Muscle of leg (tissue), 11 donors: Measurements from ENCODE around the gene NUDT16L1. TPM values are rescaled to one million over a fixed set of nuclear protein-coding genes. Genes with fewer than 3 reads are reported as not detected.

Experiments used
- DNase-seq: peaks from one replicate; pipeline ENCODE4 v3.0.0; 2013
- H3K27ac ChIP-seq: one replicate; pipeline ENCODE4 v1.5.1; 2013; ENCODE audit warnings: mild to moderate bottlenecking, low read length, control low read depth
- H3K27me3 ChIP-seq: one replicate; pipeline ENCODE4 v1.6.1; 2013; ENCODE audit warnings: low read length; ENCODE audit not compliant: control insufficient read depth, insufficient read depth
- H3K36me3 ChIP-seq: one replicate; pipeline ENCODE4 v1.6.1; 2013; ENCODE audit warnings: low read length; ENCODE audit not compliant: control insufficient read depth, insufficient read depth
- H3K4me1 ChIP-seq: one replicate; pipeline ENCODE4 v1.6.1; 2013; ENCODE audit warnings: low read length; ENCODE audit not compliant: control insufficient read depth, insufficient read depth
- H3K4me3 ChIP-seq: one replicate; pipeline ENCODE4 v1.5.1; 2013; ENCODE audit warnings: low read length, control low read depth
- H3K9me3 ChIP-seq: replicated peaks from 2 replicates; pipeline ENCODE4 v1.6.1; 2013; ENCODE audit warnings: low read depth, low read length; ENCODE audit not compliant: control insufficient read depth
- WGBS: methylation state at CpG from one replicate; pipeline ENCODE4 v1.1.5; 2013; ENCODE audit warnings: missing lambda C conversion rate; ENCODE audit not compliant: insufficient coverage; 5-methylcytosine and 5-hydroxymethylcytosine counted together
- polyA plus RNA-seq, 8 donors: library from polyadenylated mRNA; unstranded; fragments of 120-200 nt; gene quantifications; one replicate each; pipeline versions ENCODE4 v1.2.1 to v1.2.3, GENCODE V29; 2013; ENCODE audit warnings: inconsistent platforms in 1 of 8, low replicate concordance in 1 of 8; ENCODE audit not compliant: insufficient read length in 8 of 8, insufficient read depth in 1 of 8
- total RNA-seq: library from RNA; stranded (reverse); fragments of 120-200 nt; gene quantifications from one replicate; pipeline ENCODE4 v1.2.4, GENCODE V29; 2013

NUDT16L1 gene
- total and polyA plus RNA-seq, 9 donors: 24.9 to 32.2 (median 27.8) TPM

DNA sequence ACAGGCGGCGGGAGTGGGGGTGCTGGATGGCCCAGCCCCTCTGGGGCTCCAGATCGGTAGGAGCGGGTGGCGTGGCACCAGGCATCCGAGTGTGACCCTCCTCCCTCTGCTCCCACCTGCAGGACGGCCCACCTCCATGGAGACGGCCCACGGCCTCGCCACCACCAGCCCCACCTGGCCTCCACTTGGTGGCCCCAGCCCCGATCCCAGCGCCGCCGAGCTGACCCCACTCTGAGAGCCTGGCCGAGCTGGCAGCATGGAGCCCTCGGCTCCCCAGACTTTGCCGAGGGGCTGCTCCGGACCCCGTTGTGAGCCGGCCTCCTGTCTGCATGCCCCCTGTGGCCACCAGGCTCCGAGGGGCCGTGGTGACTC, 4.7 kb upstream of the NUDT16L1 start:
- no peak overlapping the region for H3K4me3 ChIP-seq
- H3K4me1 ChIP-seq: peaks cover 22% of the 10 kb centered on the region
- DNase-seq: no peak
- WGBS: 87% methylated on average over 19 of the region's 22 CpGs
- H3K27me3 ChIP-seq: no peaks in the 10 kb centered on the region
- no peak overlapping the region for H3K27ac ChIP-seq
- H3K36me3 ChIP-seq: peaks cover 68% of the 10 kb centered on the region
- no peaks in the 10 kb centered on the region for H3K9me3 ChIP-seq

DNA sequence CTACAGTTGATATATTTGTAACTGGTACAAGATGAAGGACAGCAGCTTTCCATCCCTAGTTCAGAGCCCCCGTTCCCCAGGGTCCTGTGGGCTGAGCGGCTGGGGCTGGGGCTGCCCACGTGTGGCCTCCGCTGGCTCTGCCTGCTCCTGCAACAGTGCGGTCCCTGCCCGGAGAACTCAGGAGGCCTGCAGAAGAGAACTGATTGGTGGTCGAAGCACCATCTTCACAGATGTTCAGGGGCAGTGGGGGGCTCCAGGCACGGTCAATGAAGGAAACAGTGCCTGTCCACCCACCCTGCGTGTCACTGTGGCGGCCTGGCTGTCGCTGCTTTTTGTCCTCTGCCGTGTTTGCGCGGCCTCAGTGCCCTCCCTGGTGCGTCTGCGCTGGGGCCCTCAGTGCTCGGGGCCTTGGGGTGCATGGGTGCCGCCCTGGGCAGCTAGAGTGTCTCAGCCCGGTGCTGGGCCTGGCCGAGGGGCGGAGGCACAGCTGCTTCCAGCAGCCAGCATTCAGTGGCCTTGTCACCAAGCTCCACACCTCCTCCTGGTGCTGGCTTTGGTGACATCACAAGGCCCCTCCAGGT, 4.2 kb upstream of the NUDT16L1 start:
- peaks cover 22% of the 10 kb centered on the region for H3K4me1 ChIP-seq
- H3K4me3 ChIP-seq: no peak overlapping the region
- WGBS: 82% methylated on average over 20 of the region's 21 CpGs
- H3K9me3 ChIP-seq: no peaks in the 10 kb centered on the region
- peaks cover 63% of the 10 kb centered on the region for H3K36me3 ChIP-seq
- H3K27me3 ChIP-seq: no peaks in the 10 kb centered on the region
- no peak for DNase-seq
- H3K27ac ChIP-seq: no peak overlapping the region

DNA sequence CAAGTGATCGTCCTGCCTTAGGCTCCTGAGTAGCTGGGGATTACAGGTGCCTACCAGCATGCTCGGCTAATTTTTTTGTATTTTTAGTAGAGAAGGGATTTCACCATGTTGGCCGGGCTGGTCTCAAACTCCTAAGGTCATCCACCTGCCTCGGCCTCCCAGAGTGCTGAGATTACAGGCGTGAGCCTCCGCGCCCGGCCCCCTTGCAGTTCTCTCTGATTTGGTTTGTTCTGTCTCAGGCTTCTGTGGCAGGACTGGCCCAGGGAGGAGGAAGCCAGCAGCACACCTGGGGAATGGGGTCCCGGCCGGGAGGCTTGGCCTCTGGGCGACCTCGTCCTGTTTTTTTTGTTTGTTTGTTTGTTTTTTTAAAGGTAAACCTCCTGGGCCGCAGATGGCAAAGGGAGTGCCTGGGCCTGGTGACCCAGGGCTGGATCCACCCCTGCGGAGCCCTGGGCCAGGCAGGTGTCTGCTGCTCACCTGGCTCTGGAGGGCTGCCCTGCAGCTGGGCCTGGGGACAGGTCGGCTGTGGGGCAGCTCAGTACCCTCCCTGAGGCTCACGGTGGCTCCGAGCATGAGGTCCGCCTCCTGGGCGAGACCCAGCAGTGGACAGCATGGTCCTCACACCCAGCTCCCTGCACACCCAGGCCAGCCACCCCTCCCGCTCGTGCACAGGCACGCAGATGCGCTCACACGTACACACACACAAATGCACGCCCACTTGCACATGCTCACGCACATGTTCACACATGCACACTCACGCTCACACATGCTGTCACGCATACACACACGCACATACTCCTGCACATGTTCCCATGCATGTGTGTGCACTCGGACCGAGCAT, 3.3 kb upstream of the NUDT16L1 start:
- Histone ChIP-seq H3K27me3 (no peaks in the 10 kb centered on the region), H3K4me3 (no peak overlapping the region), H3K36me3 (peaks cover 56% of the 10 kb centered on the region), H3K4me1 (peaks cover 30% of the 10 kb centered on the region), H3K9me3 (no peaks in the 10 kb centered on the region), H3K27ac (no peak overlapping the region)
- DNase-seq: peak; percentile 15
- 76% methylated on average over 29 of the region's 31 CpGs for WGBS

DNA sequence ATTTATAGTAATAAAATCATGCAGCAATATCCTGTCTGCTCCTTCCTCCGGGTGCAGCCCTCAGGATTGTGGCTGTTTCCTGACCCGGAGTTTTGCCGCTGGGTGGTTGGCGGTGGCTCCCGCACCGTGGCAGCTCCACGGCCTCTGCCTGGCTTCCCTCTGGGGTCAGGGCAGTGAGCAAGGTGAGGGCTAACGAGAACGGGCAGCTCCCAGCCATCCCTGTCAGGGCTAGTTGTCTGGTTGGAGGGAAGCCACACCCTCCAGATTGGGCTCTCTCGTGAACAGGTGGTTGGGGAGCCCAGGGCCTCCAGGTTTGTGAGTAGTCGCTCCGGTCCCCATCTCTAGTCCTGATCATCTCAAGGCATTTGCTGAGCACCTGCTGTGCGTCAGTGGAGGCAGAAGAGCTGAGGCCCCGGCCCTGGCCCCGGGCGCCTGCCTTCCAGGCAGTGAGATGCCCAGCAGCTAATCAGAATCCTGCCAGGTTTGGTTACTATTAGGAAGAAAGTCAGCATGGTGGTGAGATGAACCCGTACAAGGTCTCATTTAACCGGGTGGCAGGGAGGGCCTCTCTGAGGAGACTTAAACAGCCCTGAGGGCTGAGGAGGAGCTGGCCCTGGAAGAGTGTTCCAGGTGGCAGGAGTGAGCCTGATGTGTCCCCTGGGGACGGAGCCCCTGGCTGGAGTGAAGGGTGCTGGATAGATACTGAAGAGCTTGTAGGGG, 2.3 kb upstream of the NUDT16L1 start:
- H3K27me3 ChIP-seq: no peaks in the 10 kb centered on the region
- H3K4me3 ChIP-seq: no peak overlapping the region
- H3K4me1 ChIP-seq: peaks cover 40% of the 10 kb centered on the region
- no peak overlapping the region for H3K27ac ChIP-seq
- 69% methylated on average over 19 of the region's 19 CpGs for WGBS
- peak; percentile 13 for DNase-seq
- peaks cover 57% of the 10 kb centered on the region for H3K36me3 ChIP-seq
- H3K9me3 ChIP-seq: no peaks in the 10 kb centered on the region

DNA sequence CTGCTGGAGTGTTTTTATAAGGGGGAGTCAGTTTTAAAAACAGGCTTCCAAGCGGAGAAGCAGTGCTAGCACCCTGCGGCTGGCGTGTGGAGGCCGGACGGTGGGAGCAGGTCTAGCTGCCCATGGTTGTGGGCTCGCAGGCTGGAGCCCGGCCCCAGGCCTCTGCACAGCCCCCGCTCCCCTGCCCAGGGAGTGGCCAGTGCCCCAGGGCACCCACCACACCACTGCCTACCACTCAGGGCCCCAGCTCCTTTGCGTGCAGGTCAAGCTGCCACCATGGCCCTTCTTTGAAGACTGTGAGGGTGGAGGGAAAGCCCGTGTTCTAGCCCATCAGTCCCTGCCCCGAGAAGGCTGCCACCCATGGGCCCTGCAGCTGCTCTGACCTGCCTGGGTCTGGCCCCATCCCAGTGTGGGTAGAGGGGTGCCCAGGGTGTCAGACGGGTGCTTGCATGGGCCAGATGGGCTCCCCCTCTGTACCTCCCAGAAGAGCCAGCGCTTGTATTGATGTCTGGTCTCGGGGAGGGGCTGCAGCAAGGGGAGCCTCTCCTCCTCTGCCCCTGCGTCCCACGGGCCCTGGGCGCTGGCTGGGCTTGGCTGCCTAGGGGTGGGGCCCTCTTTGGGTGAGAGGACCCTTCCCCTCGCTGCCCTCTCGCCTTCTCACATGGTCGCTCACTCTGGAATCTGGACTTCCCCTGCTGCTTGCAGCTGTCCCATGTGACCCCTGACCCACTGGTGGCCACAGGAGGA, 1.5 kb upstream of the NUDT16L1 start:
- DNase-seq: peak; percentile 25
- peaks cover 42% of the 10 kb centered on the region for H3K4me1 ChIP-seq
- no peaks in the 10 kb centered on the region for H3K27me3 ChIP-seq
- peaks cover 56% of the 10 kb centered on the region for H3K36me3 ChIP-seq
- no peaks in the 10 kb centered on the region for H3K9me3 ChIP-seq
- H3K4me3 ChIP-seq: no peak overlapping the region
- no peak overlapping the region for H3K27ac ChIP-seq
- WGBS: 86% methylated on average over 14 of the region's 20 CpGs

DNA sequence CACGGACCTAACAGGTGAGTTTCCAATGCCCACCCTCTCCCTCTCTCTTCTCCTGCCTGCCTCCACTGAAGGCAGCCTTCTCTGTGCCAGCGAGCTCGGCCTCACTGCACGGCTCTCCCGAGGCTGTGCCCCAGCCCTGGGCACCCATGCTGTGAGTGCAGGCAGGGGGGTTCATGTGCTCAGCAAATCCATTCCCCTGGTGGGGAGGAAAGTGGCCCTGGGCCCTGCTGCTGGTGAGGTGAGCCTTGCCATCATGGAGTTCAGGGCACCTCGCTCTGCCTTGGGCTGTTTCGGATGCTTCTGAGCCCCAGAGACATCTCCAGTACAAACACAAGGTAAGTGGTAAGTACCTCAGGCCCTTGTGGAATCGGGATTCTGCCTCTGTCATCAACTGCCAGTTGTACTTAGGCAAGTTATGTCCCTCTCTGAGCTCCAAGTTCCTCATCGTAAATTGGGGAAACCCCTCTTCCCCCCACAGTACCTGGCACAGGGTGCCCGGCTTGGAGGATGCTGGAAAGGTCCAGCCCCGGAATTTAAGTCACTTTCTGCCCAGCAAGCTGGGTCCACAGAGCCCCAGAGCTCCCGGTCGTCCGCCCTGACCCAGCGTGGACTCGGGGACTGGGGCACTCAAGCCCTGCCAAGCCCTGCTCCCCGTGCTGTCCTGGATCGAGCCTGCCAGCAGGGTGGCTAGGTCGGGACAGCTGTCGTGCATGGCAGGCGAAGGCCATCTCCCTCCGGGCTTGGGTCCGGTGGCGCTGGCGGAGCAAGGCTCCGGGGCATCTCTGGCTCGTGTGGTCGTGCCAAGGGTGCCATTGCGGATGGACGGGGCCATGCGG, 684 bp upstream of the NUDT16L1 start:
- Histone ChIP-seq H3K36me3 (peaks cover 58% of the 10 kb centered on the region), H3K4me1 (peaks cover 42% of the 10 kb centered on the region), H3K9me3 (no peaks in the 10 kb centered on the region), H3K27me3 (no peaks in the 10 kb centered on the region), H3K4me3 (peak overlapping the region; percentile 65), H3K27ac (peak overlapping the region; percentile 78)
- 10% methylated on average over 26 of the region's 31 CpGs for WGBS
- DNase-seq: peak; percentile 35

DNA sequence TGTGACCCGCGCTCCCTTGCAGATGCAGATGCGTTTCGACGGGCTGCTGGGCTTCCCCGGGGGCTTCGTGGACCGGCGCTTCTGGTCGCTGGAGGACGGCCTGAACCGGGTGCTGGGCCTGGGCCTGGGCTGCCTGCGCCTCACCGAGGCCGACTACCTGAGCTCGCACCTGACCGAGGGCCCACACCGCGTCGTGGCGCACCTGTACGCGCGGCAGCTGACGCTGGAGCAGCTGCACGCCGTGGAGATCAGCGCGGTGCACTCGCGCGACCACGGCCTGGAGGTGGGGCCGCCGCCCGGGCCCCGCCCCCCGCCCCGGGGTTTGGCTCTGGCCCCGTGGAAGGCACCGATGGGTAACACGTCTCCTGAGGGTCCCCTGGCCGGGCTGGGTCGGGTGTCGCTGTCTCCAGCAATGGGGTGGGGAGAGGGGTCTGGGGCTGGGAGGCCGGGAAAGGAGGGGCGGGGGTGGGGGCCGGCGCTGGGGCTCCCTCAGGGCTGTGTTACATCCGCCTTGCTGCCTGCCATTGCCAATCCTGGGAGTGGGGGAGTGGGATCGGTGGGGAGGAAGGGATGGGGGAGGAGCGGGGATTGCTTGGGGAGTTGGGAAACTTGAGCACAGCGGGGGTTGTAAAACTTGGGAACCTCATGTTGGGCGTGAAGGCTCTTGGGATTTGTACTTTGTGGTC, 737 bp downstream of the NUDT16L1 start:
- H3K36me3 ChIP-seq: peaks cover 58% of the 10 kb centered on the region
- no peaks in the 10 kb centered on the region for H3K9me3 ChIP-seq
- under 1% methylated on average over 48 of the region's 54 CpGs for WGBS
- peak; percentile 76 for DNase-seq
- peak overlapping the region; percentile 59 for H3K27ac ChIP-seq
- H3K4me1 ChIP-seq: peaks cover 42% of the 10 kb centered on the region
- H3K4me3 ChIP-seq: peak overlapping the region; percentile 83
- H3K27me3 ChIP-seq: no peaks in the 10 kb centered on the region

DNA sequence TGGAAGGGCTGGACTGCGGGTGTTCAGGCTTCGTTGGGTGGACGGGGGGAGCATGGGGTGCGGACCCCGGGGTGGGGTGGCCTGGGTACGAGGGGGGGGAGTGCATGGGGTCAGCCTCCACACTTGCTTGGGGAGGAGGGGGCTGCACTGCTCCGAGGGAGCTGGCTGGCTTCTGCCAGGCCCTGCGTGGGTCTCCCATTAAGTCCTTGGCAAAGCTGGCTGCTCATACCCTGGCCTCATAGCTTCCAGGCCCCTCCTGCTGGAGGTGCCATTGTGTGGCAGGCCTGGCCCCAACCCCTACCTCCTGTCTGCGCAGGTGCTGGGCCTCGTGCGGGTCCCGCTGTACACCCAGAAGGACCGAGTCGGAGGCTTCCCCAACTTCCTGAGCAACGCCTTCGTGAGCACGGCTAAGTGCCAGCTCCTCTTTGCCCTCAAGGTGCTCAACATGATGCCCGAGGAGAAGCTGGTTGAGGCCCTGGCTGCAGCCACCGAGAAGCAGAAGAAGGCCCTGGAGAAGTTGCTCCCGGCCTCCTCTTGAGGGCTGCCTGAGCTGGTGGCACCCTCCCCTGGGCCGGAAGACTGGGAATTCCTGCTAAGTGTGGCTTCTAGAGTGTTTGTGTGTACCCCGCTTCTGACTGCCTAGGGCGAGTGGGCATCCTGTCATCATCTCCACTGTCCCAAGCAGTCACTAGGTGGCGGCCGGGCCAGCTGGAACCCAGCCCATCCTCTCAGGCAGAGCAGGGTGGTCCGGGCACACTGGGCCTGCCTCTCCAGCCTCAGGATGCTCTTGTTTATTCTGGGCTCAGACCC, 1.5 kb downstream of the NUDT16L1 start:
- Histone ChIP-seq H3K36me3 (peaks cover 58% of the 10 kb centered on the region), H3K27ac (no peak overlapping the region), H3K27me3 (no peaks in the 10 kb centered on the region), H3K9me3 (no peaks in the 10 kb centered on the region), H3K4me3 (peak overlapping the region; percentile 83), H3K4me1 (peaks cover 42% of the 10 kb centered on the region)
- DNase-seq: peak; percentile 35
- 35% methylated on average over 20 of the region's 26 CpGs for WGBS
